Calu3 (cell line): Measurements from ENCODE around the gene ALDH16A1. TPM values are rescaled to one million over a fixed set of nuclear protein-coding genes. Genes with fewer than 3 reads are reported as not detected.

Experiments used
- BruUV-seq: library from RNA; stranded (reverse); fragments of 400-500 nt; replicated peaks from 2 replicates; lab custom pipeline; 2021; lab: Mats Ljungman, UMichigan
- CTCF ChIA-PET: fragments of 300-600 bp; sonication (Branson Sonifier 250); formaldehyde crosslinking; loops from one replicate; lab custom pipeline; 2022; ENCODE audit warnings: antibody characterized with exemption; lab: Charles Lee
- DNase-seq: peaks from one replicate; pipeline ENCODE4 v3.0.0; 2022
- H3K27ac Mint-ChIP-seq: one replicate; pipeline ENCODE4 v1.8.0; 2022; ENCODE audit warnings: mixed read lengths; ENCODE audit not compliant: unreplicated experiment
- H3K27me3 Mint-ChIP-seq: one replicate; pipeline ENCODE4 v1.8.0; 2022; ENCODE audit warnings: mixed read lengths; ENCODE audit not compliant: unreplicated experiment
- H3K36me3 Mint-ChIP-seq: one replicate; pipeline ENCODE4 v1.8.0; 2022; ENCODE audit warnings: mild to moderate bottlenecking, moderate library complexity, mixed read lengths; ENCODE audit not compliant: insufficient read depth, unreplicated experiment
- H3K4me1 Mint-ChIP-seq: one replicate; pipeline ENCODE4 v1.8.0; 2022; ENCODE audit warnings: mild to moderate bottlenecking, low read depth, mixed read lengths; ENCODE audit not compliant: unreplicated experiment
- H3K4me3 Mint-ChIP-seq: one replicate; pipeline ENCODE4 v1.8.0; 2022; ENCODE audit warnings: mild to moderate bottlenecking, low read depth, moderate library complexity, mixed read lengths; ENCODE audit not compliant: unreplicated experiment
- H3K9me3 Mint-ChIP-seq: one replicate; pipeline ENCODE4 v1.8.0; 2022; ENCODE audit warnings: low read depth, mixed read lengths; ENCODE audit not compliant: unreplicated experiment
- CTCF ChIP-seq: fragments of 200-600 bp; IDR thresholded peaks from one replicate; pipeline ENCODE4 v1.8.0; 2022; ENCODE audit warnings: antibody characterized with exemption; ENCODE audit not compliant: unreplicated experiment
- intact Hi-C: fragments of 100-400 bp; cut with micrococcal nuclease; formaldehyde crosslinking; loops from one replicate; pipeline ENCODE4 v1.10.0; 2022; ENCODE audit not compliant: unreplicated experiment
- total RNA-seq: library from RNA; stranded (reverse); gene quantifications from 2 replicates; pipeline ENCODE4 v1.2.3, GENCODE V29; 2022

Gene ALDH16A1
- total RNA-seq, 1 experiment from 2014 or later, result 36.1 TPM

- Mint-ChIP-seq H3K27me3 (peaks cover 94% of the 10 kb centered on the region), H3K4me3 (no peak overlapping the region), H3K27ac (no peak overlapping the region), H3K9me3 (no peaks in the 10 kb centered on the region), H3K4me1 (no peaks in the 10 kb centered on the region), H3K36me3 (no peaks in the 10 kb centered on the region)
- intact Hi-C loops, result no loop called here
- CTCF ChIA-PET, result no interaction called here
- no TSS peak for BruUV-seq
- TF ChIP-seq CTCF, result no peak
- no peak for DNase-seq
Observed at GRCh38 chr19:49413348-49413747, 39.7 kb upstream of the ALDH16A1 start.

- no peak overlapping the region for H3K4me3 Mint-ChIP-seq
- DNase-seq, result no peak
- H3K4me1 Mint-ChIP-seq, result no peaks in the 10 kb centered on the region
- intact Hi-C loops, result no loop called here
- peaks cover 94% of the 10 kb centered on the region for H3K27me3 Mint-ChIP-seq
- no peak for TF ChIP-seq CTCF
- no peaks in the 10 kb centered on the region for H3K36me3 Mint-ChIP-seq
- H3K27ac Mint-ChIP-seq, result no peak overlapping the region
- no TSS peak for BruUV-seq
- H3K9me3 Mint-ChIP-seq, result no peaks in the 10 kb centered on the region
- CTCF ChIA-PET, result no interaction called here
Observed at GRCh38 chr19:49414256-49414655, 38.8 kb upstream of the ALDH16A1 start.

- no peaks in the 10 kb centered on the region for H3K36me3 Mint-ChIP-seq
- no peak overlapping the region for H3K4me3 Mint-ChIP-seq
- H3K4me1 Mint-ChIP-seq, result no peaks in the 10 kb centered on the region
- intact Hi-C loops, result no loop called here
- peaks cover 95% of the 10 kb centered on the region for H3K27me3 Mint-ChIP-seq
- DNase-seq, result no peak
- no peak for TF ChIP-seq CTCF
- BruUV-seq, result no TSS peak
- H3K9me3 Mint-ChIP-seq, result no peaks in the 10 kb centered on the region
- no peak overlapping the region for H3K27ac Mint-ChIP-seq
- CTCF ChIA-PET, result interaction anchor here (0.6 kb wide), 1 partner anchor 10 kb away, joined by 3 read pairs; no protein-coding TSS in a partner anchor
Observed at GRCh38 chr19:49415102-49415809, 37.8 kb upstream of the ALDH16A1 start.

GRCh38 chr19:49415810-49416200 is 37.2 kb upstream of the ALDH16A1 start:
- CTCF ChIA-PET, result interaction anchor here (0.6 kb wide), 1 partner anchor 10 kb away, joined by 3 read pairs; no protein-coding TSS in a partner anchor
- Mint-ChIP-seq H3K27me3 (peaks cover 100% of the 10 kb centered on the region), H3K4me1 (no peaks in the 10 kb centered on the region), H3K4me3 (no peak overlapping the region), H3K27ac (no peak overlapping the region), H3K36me3 (no peaks in the 10 kb centered on the region), H3K9me3 (no peaks in the 10 kb centered on the region)
- no peak for DNase-seq
- intact Hi-C loops, result no loop called here
- no peak for TF ChIP-seq CTCF
- no TSS peak for BruUV-seq
